Stimulated activated CD8-positive, alpha-beta memory T cell treated with anti-CD3 and anti-CD28 coated beads, Interleukin-15, amount 100 ng/mL, for 4 hours (primary cell): ENCODE results near the gene FAM171A1.
"Not testable (repeated sequence)": the region's sequence is repeated elsewhere in the genome, so short reads cannot be mapped to it uniquely, and the experiment has no call there.

Source experiments
- DNase-seq, 2 donors: peaks; one replicate each; pipeline ENCODE4 v3.0.0-alpha.2; 2020; ENCODE audit warnings: low read depth in 2 of 2

FAM171A1 gene

DNA sequence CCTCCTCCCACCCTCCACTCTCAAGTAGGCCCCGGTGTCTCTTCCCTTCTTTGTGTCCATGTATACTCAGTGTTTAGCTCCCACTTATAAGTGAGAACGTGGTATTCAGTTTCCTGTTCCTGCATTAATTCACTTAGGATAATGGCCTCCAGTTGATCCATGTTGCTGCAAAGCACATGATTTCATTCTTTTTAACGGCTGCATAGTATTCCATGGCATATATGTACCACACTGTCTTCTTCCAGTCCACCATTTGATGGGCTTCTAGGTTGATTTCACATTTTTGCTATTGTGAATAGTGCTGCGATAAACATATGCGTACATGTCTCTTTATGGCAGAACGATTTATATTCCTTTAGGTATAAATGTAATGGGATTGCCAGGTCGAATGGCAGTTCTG, 51.0 kb downstream of the FAM171A1 start:
- DNase-seq = no peak

DNA sequence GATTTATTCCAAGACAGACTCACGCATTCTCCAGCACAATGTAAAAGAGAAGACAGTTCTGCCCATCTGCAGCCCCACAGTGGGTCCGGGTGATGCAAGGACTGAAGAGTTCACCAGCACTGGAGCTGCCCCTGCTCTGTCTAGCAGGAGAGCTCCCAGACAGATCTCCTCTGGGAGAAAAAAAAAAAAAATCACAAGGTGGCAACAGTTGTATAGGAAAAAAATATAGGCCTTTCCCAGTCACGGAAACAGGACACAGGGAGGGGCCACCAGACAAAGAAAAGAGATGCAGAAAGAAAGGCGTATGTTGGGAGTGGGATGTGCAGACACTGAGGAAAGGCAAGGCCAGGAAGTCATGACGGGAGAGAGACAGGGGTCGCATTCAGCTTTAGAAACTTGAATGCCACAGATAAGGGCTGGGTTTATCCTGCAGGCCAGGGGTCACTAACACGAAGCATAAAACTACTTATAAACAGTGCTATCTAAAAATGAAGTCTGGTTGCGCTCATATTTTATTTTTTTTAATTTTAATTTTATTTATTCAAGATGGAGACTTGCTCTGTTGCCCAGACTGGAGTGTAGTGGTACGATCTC, 54.1 kb downstream of the FAM171A1 start:
- DNase-seq = no peak

DNA sequence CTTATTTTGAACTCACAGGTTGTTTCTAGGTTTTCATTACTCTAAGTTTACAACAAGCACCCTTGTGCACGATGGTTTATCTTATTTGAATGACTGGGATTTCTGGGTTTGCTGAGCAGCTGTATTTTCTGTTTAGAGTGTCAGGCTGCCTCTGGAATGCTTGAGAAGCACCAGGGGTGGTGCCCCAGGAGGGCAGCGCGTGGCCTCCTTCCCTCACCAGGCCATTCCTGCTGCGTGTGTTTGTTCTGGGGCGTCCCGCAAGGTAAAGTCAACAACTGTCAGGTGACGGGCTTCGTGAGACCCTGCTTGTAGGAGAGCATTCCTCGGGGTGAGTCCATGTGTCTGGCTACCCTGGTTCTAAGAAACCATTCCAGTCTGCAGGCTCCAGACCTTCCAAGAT, 54.9 kb downstream of the FAM171A1 start:
- DNase-seq = no peak

DNA sequence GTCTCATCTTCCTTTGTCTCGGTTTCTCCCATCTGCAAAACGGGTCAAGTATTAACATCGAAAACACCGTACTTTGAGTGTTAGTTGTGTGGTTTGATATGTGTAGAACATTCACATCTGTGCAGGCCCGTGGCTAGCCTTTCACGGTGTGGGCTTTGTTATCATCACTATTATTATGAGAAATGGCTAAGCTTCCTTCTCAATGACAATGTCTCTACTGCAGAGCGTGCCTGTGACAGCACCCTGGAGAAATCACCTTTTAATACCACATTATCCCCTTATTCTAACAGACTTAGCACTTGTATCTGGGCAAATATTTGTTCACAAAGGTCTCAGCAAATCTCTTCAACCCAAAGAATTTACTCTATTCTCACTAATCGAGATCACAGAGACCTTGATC, 55.8 kb downstream of the FAM171A1 start:
- DNase-seq = no peak

DNA sequence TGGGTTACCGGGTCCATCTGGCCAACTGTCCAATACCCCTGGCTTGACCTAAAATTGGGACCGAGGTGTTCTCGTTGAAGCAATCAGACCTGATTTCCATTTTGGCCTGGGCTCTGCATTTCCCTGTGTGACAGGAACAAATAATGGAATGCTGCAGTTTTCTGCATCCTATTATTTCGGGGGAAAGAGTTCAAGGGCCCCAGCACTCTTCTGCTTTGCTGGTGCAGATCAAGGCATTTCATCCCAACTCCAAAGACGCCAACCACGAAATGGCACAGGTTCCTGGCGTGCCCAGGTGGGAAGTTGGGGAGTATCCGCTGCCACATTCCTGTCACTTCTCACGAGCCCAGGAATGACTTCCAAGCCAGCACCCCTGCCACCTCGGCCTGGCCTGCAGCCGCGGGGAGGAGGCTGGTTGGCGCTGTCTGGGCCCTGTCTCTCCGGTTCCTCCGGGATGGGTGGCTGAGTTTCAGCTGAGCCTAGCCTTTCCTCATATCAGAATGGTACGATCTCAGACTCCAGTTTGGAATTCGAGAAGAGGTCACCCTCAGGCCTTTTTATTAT, 56.5 kb downstream of the FAM171A1 start:
- DNase-seq = no peak

DNA sequence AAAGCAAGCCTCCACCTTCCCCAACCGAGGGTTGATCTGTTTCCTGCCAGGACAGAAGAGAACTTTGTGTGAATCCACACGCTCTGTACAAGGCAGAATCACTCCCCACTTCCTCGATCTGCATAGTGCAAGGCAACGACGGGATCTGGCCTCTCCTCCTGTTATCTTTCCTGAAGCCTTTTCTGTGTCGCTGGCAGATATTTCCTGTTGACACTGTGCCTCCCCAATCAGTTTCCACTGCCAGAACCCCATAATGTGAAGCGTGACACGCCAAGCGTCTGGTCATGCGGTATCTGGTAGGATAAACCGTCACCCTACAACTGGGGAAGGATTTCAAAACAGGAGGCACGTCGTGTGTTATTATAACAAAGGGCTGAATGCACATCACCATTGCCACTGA, 57.2 kb downstream of the FAM171A1 start:
- no peak for DNase-seq

DNA sequence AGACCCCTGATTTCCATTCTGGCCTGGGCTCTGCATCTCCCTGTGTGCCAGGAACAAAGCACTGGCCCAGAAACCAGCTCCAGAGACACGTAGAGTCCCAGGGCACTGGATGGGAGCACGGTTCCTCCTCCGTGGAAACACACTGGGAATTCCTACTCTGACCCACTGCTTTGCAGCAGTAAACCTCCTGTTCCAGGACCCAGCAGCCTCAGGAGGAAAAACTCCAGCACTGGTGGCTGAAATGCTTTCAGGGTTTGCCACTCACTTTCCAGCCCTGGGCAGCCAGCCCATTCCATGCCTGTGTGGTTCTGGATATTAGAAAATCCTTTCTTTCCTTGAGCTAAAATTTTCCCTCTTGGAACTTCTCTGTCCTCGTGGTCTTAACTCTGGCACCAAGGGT, 58.0 kb downstream of the FAM171A1 start:
- DNase-seq = no peak

DNA sequence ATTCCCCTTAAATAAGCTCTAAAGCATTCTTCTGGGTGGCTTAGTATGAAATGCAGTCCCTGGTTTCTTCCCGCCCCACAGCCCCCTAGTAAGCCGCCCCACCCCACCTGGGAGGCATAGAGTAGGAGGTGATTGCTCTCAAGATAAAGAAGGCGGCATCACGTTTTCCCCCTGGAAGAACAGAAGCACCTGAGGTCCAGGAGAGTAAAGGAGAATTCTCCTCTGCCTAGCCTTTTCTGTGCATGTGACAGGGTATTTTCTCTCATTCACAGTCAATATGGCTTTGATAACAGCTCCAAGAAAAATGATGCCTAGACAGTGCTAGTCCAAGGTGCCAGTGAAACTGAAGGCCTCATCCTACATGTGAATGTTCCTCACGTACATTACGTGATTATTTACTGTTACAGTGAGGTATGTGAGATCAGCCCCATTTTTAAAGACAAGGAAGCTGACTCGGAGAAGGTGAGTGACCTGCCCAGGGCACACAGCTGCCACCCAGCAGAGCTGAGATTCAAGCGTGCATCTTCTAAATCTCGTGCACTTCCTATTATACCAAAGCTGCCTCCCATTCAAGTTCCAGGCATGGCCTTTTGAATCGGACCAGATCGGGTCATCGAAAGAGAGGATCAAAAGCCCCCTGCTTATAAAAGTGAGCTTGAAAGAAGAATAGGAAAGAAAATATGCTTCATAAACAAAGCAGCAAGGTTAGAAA, 59.4 kb downstream of the FAM171A1 start:
- DNase-seq = no peak

DNA sequence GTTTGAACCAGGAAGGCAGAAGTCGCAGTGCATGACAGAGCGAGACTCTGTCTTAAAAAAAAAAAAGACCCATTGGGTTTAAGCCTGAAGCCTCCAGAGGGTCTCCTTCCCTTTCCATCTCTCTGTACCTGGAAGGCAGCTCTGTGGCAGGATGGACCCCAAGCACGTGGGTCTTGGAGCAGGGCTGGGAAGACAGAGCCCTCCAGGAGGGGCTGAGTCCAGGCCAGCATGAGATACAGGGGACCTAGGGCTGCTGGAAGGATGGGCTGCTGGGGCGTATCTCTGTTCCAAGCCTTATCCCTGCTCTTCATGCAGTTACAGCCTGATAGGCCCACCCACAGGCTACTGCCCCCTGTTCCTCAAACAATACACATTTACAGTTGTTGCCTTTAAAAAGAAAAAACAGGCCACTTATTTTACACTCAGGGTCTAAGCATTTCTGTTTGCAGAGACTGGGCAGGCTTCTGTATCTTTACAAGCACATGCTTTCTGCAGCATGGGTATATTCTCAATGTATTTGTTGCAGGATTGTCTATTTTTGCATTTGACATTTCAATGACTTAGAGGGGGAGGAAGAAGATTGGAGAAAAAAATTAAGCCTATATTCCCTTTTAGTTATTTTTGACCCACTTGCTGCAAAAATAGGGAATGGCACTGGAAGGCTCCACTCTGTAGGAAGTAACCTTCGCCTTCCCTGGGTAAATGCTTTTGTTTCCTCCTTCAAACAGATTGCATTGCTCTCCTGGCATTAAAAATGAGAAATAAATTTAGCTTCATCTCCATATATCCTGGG, 60.1 kb downstream of the FAM171A1 start:
- DNase-seq = no peak

DNA sequence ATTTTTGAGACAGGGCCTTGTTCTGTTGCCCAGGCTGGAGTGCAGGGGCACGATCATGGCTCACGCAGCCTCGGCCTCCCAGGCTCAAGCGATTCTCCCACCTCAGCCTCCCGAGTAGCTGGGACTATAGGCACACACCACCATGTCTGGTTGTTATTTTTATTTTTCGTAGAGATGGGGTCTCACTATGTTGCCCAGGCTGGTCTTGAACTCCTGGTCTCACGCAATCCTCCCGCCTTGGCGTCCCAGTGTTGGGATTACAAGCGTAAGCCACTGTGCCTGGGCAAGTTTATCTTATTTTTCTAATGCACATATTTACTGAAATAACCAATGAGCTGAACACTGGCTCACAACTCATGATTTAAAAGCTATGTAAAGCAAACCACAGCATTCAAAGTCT, 61.9 kb downstream of the FAM171A1 start:
- DNase-seq = no peak

DNA sequence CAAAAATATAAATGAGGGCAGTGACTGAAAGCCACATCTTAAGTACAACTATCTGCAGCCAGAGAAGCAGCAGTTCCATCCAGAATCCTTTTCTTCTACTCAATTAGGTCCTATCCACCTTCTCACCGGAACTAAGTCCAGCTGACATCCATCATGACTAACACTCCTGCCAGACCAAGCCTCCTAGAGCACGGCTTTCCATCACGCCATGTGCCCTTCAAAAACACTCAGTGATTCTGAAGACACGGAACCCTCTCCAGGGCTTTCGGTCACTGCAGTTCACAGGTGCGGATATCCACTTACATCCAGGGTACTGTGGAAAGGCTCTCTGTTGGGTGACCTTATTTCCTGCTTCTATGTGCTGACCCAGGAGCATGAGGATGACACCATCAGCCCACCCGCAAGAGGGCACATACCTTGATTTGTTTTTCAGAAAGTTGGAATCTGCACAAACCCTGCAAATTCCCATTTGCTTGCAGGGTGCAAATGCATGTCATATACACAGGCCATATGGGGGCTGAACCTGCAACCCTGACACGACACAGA, 64.3 kb downstream of the FAM171A1 start:
- DNase-seq = no peak

DNA sequence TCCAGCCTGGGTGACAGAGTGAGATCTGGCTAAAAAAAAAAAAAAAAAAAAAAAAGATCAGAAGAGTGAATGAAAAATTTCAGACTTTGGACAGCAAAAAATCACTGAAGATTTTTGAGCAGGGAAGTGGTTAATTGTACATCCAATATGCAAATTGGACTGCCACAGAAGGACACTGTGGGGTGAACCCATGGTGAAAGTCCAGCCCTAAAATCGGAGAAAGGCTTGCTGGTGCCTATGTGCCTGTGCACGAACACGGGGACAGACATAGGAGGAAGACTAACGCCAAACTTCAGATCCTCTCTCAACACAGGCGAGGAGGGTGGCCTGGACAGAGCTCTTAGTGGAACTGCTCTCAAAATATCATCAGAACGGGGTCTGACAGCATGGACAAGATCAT, 65.5 kb downstream of the FAM171A1 start:
- no peak for DNase-seq

DNA sequence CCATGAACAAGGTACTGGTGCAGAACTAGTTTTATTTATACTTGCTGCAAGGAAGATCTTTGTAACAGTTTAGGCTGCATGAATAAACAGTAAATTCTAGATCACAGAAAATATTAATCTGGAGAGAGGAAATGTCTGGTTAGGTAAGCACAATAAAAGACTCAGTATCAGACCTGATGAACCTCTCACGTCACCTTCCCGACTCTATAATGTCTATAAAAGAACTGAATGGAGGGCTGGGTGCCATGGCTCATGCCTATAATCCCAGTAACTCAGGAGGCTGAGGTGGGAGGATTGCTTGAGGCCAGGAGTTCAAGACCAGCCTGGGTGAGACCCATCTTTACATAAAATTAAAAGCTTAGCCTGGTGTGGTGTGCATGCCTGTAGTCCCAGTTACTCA, 65.9 kb downstream of the FAM171A1 start:
- no peak for DNase-seq

DNA sequence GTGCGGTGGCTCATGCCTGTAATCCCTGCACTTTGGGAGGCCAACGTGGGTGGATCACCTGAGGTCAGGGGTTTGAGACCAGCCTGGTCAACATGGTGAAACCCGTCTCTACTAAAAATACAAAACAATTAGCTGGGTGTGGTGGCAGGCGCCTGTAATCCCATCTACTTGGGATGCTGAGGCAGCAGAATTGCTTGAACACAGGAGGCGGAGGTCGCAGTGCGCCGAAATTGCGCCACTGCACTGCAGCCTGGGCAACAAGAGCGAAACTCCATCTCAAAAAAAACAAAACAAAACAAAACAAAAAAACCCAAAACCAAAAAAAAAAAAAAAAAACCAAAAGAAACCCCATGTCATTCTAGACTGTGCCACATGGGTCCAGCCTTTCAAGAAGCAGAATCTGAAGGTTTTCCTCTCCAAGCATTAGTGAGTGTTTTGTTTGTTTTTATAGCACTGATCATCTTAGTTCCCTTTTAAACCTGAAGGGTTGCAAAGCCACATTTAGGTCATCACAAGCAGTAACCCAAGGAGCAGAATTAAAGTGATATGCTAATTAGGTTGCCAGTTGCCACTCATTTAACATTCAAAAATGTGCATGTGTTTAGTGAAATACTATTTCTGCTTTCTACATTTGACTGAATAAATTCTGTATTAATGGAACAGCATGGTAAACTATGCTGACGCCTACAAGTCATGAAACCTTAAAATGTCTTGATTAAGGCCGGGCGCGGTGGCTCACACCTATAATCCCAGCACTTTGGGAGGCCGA, 68.7 kb downstream of the FAM171A1 start:
- DNase-seq = not testable (repeated sequence)

DNA sequence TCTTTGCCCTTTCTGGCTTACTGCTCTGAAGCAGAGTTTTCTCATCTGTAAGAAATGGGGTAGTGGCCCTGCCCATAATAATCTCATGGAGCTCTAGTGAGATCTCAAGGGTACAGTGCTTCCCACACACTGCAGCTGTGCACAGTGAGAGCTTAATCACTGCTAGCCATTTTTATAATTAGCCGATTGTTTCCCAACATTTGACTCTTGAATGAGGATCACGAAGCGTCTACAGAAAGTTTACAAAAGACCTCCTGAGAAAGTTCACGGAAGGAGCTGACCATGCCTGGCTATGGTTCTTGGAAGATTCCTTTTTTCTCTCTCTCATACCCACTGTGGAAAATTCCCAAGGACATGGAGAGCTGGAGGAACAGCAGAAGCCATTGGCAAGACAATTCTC, 70.4 kb downstream of the FAM171A1 start:
- no peak for DNase-seq

DNA sequence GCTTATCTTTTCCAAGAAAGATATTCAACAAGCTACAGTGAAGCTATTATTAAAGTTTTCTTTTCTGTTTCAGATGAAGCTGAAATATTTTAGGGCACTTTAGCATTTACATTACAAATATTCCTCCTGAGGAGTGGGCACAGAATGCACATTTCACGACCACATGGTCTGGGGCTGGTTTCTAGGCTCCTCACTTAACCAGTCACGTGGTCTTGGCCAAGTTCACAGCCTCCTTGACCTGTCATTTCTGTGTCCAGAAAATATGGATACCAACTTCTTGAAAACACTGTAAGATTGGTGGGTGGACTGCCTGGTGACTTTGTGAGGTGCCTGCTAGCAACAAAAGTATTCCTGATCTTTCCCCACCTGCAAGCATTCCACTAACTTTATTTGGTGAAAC, 70.9 kb downstream of the FAM171A1 start:
- DNase-seq = no peak

DNA sequence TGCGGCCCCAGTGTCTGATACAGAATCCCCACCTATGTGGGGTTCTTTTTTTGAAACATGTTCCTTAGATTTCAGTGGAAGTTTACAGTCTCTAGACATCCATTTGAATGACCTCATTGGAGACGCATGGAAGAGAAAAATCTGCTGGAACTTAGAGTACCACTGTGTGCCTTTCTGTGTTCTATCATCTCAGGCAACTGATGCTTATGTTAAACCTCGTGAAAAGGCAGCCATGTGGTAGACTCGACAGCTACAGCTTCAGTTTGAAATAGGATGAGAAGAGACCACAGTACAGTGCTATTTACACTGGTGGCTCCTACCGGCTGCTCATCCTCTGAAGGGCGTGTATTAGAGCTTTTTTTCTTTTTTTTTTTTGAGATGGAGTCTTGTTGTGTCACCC, 74.4 kb downstream of the FAM171A1 start:
- DNase-seq = no peak

DNA sequence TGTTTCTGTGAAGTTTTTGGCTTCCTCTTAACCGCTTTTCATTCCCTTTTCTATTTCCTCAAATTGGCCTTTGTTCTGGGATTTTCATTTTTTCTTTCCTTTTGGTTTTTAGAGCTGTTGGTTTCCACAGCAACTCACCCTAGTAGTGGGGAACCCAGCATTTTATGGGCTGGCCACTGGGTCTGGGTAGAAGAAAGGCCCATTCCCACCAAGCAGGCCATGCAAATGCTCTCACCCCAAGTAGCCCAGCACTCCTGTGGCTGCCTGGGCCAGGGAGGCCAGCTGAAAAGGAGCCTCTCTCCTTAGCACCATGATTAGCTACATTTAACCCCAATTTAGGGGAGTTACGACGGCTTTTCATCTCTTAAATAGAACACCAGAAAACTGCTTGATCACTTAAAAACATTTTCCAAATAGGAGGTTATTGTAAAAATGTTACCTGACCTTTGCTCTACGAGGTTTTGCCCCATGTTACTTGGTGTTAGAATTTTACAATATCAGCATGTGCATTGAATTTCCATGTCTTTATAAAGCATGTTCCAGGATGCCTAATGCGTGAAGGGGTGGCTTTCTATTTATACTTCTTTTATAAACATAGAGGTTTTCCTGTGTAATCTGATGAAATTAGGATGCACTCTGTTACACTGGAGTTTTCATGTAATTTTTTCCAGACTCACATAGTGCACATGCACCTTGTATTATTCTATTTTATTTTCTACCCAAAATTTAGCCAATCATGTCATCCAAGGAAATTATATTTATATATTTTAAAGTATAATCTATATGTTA, 75.4 kb downstream of the FAM171A1 start:
- DNase-seq = no peak

DNA sequence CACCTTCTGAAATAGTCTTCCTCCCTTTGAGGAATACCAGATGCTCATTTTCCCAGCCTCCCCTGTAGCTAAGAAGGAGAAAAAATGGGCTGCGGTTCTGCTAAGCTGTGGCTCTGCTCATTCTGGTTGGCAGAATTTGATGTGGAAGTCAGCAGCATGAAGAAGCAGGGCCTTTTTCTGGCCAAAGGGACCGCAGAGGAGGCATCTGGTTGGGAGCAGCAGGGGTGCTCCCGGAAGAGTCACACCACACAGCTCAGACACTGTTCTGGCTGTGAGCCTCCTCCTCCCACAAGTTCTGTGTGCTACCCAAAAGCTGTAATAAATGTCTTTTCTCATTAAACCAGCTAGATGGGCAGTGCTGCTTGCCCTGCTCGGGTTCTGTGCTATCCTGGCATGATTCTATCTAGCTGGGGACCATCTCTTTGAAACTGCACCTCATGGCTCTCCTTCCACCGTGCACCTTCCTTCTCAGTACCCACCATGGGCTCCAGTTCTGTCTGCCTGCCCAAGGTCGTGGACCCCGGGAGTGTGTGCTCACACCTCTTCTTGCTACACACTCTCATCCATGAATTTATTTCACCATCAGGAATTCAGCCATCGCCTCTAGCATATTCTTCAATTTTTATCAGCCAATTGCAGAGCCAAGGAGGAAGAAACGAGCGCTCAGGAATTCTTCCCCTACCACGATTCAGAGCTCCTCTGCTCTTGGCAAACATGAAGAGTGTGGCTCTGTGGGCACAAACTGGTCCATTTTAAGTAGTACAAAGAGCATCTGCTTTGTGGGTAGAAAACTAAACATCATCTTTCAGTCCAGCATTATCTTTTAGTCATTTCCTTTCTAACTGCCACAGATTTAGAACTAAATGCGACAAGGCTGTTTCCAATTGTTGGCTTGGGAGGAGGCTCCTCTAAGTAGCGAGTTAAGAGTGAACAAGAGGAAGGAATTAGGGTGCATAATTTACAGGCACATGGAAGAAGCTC, 76.9 kb downstream of the FAM171A1 start:
- no peak for DNase-seq

DNA sequence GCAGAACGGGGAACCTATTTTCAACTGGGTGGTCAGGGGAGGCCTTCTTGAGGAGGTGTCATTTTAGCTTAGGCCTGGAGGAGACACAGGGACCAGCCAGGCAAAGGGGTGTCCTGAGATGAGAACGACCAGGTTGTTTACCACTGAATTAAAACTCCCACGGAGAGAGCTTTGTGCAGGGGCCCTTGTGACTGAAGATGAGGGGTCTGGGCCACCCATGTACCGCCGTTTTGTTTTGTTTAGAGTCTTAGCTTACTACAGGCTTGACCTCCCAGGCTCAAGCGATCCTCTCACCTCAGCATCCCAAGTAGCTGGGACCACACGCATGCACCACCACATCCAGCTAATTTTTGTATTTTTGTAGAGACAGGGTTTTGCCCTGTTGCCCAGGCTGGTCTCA, 80.4 kb downstream of the FAM171A1 start:
- DNase-seq = no peak
